ENCODE data around the gene YPEL1. TPM values are rescaled to one million over a fixed set of nuclear protein-coding genes. Genes with fewer than 3 reads are reported as not detected.

The YPEL1 gene
- total RNA-seq, 1 donor: 2.2 TPM

- H4K20me1 ChIP-seq (ENCODE audit: insufficient read depth, low read length): no peaks in the 10 kb centered on the region
- peaks cover 3% of the 10 kb centered on the region for H3K36me3 ChIP-seq (ENCODE audit: insufficient read depth, low read length)
- peak overlapping the region; percentile 71 for H3K4me2 ChIP-seq (ENCODE audit: insufficient read depth, low read length)
- peak overlapping the region; percentile 70 for H2AFZ ChIP-seq (ENCODE audit: low read length)
- peaks cover 8% of the 10 kb centered on the region for H3K27me3 ChIP-seq (ENCODE audit: insufficient read depth, low read length)
- H3K79me2 ChIP-seq (ENCODE audit: insufficient read depth, low read length): no peaks in the 10 kb centered on the region
- no peak overlapping the region for H3K27ac ChIP-seq (ENCODE audit: low read depth, low read length)
- no peak for TF ChIP-seq CTCF (IDR thresholded peaks at IDR 0.05; ENCODE audit: extremely low read depth, low read depth, low read length)
- H3K9me3 ChIP-seq (ENCODE audit: low read depth, low read length): no peaks in the 10 kb centered on the region
- H3K4me3 ChIP-seq (ENCODE audit: insufficient read depth, low read length): peak overlapping the region; percentile 68
- DNase-seq (ENCODE audit: insufficient read length, low spot score, missing footprints): peak; percentile 96
- peaks cover 6% of the 10 kb centered on the region for H3K4me1 ChIP-seq (ENCODE audit: insufficient read depth, low read length)
Observed at GRCh38 chr22:21657360-21658032, 78.1 kb downstream of the YPEL1 start.

- peaks cover 6% of the 10 kb centered on the region for H3K4me1 ChIP-seq (ENCODE audit: insufficient read depth, low read length)
- no peaks in the 10 kb centered on the region for H3K79me2 ChIP-seq (ENCODE audit: insufficient read depth, low read length)
- H3K27me3 ChIP-seq (ENCODE audit: insufficient read depth, low read length): peaks cover 8% of the 10 kb centered on the region
- peak overlapping the region; percentile 71 for H3K4me2 ChIP-seq (ENCODE audit: insufficient read depth, low read length)
- no peaks in the 10 kb centered on the region for H4K20me1 ChIP-seq (ENCODE audit: insufficient read depth, low read length)
- no peak for DNase-seq (ENCODE audit: insufficient read length, low spot score, missing footprints)
- H2AFZ ChIP-seq (ENCODE audit: low read length): peak overlapping the region; percentile 70
- peak overlapping the region; percentile 68 for H3K4me3 ChIP-seq (ENCODE audit: insufficient read depth, low read length)
- H3K36me3 ChIP-seq (ENCODE audit: insufficient read depth, low read length): peaks cover 3% of the 10 kb centered on the region
- no peak overlapping the region for H3K27ac ChIP-seq (ENCODE audit: low read depth, low read length)
- H3K9me3 ChIP-seq (ENCODE audit: low read depth, low read length): no peaks in the 10 kb centered on the region
- no peak for TF ChIP-seq CTCF (IDR thresholded peaks at IDR 0.05; ENCODE audit: extremely low read depth, low read depth, low read length)
Observed at GRCh38 chr22:21657020-21657359, 78.6 kb downstream of the YPEL1 start.

- H3K27ac ChIP-seq (ENCODE audit: low read depth, low read length): peak overlapping the region; percentile 28
- H3K4me3 ChIP-seq (ENCODE audit: insufficient read depth, low read length): peak overlapping the region; percentile 91
- H3K79me2 ChIP-seq (ENCODE audit: insufficient read depth, low read length): no peaks in the 10 kb centered on the region
Observed at GRCh38 chr22:21652547-21653545, 82.7 kb downstream of the YPEL1 start.

More at GRCh38 chr22:21652547-21653545, 82.7 kb downstream of the YPEL1 start:
- Histone ChIP-seq H3K4me2 (ENCODE audit: insufficient read depth, low read length) (peak overlapping the region; percentile 97), H4K20me1 (ENCODE audit: insufficient read depth, low read length) (no peaks in the 10 kb centered on the region), H3K4me1 (ENCODE audit: insufficient read depth, low read length) (peaks cover 12% of the 10 kb centered on the region), H3K27me3 (ENCODE audit: insufficient read depth, low read length) (no peaks in the 10 kb centered on the region), H3K36me3 (ENCODE audit: insufficient read depth, low read length) (peaks cover 8% of the 10 kb centered on the region), H3K9me3 (ENCODE audit: low read depth, low read length) (no peaks in the 10 kb centered on the region), H2AFZ (ENCODE audit: low read length) (peak overlapping the region; percentile 93)
- DNase-seq (ENCODE audit: insufficient read length, low spot score, missing footprints): no peak
- TF ChIP-seq CTCF (IDR thresholded peaks at IDR 0.05; ENCODE audit: extremely low read depth, low read depth, low read length): no peak
